ENCODE results near the gene HOXB6.
A peak's percentile ranks its signal among the peaks of the same experiment; 100 is the strongest.

HOXB6 gene

DNA sequence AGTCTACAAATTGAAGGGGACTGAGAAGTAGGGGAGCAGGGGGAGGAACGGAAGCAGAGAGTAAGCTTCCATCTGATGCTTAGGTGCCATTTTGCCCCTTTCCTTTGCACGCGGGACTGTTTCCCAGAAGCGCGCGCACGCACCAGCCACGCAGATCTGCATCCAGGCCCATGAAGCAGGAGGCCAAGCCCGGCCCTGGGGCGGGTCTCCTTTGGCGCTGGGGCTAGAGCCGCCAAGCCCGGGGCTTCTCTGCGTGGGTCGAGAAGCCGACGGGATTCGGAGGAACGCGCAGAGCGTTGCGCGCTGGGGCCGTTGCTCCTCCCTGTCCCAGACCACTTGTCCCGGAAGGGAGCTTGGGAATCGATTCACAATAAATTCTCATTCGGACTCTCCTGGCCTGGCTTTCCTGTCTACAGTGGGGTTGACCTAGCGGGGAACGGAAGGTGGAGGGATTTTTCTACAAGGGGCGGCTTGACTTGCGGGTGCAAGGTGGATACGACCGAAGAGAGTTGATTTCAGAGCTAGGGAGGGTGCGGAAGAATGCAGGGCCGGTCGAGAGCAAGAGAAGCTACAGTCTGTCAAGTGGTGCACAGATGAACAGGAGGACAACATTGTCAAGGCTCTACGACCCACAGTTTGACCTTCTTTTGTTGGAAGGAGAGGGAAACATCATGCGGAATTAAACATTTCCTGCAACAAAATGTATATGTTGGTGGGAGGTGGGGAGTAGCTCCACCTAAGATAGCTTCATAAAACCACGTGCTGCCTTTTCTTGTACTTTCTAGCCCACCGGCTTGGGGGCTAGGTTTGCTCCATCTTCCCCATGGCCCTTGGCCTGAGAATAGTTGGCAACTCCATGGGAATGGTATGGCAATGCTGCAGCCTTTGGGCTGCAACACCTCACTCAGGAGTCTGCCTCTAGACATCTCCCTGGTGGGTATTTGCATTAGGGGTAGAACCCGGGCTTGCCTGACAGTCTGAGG is 16.9 kb upstream of the HOXB6 start:
- no peak for DNase-seq

DNA sequence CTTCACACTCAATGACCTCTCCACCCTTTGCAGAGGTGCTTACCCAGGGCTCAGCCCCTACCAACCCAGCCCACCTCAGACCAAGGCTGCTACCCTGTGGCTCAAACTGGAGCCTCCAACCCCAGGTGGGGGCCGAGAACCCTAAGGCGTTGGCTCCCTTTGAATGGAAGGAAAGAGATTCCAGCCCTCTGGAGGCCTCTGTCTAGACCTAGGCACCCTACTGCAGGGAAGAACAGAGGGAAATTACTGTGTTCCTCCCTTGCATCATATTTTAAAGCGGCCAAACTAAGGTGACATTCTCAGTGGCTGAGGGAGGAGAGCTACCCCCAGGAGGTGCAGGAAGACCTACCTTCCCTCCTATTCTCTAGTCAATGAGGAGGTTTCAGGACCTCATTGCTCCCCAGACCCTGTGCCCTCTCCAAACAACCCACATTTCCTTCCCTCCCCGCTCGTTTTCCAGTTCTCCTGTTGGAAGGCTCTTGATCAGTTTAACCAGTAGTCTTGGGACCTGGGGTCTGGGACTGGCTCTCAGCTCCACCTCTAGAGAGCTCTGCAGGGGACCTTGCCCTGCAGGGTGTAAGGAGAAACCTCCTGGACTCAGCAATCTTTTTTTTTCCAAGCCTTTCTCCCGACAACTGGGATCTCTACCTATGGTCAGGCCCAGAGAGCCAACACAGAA is 15.8 kb upstream of the HOXB6 start:
- no peak for DNase-seq

DNA sequence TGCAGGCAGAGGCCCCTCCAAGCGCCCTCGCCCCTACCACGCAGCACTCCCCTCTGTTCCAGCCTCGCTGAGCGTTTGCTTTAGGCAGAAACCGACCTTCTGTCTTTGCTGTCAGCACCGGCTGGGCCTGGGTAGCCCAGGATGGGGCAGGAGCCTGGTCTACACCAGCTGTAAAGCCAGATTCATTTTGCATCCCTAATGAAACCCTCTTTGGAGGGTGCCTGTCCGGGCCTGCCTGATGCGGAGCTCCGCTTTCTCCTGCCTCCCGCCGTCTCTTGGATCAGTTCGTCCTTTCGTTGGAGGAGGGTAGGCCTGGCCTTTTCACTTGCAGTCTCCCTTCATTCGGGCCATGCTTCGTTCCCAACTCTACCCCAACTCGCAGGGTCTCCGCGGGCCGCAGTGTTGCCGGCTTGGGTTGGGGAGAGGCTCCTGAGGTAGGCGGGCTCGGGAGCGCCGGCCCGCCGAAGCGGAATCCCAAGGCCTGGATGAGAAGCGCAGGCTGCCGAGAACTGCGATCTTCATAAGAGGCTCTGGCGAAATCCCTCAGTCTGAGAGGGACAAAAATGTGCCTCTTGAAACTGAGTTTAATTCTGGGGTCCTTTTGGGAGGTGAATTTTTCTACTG is 15.2 kb upstream of the HOXB6 start:
- DNase-seq: no peak

DNA sequence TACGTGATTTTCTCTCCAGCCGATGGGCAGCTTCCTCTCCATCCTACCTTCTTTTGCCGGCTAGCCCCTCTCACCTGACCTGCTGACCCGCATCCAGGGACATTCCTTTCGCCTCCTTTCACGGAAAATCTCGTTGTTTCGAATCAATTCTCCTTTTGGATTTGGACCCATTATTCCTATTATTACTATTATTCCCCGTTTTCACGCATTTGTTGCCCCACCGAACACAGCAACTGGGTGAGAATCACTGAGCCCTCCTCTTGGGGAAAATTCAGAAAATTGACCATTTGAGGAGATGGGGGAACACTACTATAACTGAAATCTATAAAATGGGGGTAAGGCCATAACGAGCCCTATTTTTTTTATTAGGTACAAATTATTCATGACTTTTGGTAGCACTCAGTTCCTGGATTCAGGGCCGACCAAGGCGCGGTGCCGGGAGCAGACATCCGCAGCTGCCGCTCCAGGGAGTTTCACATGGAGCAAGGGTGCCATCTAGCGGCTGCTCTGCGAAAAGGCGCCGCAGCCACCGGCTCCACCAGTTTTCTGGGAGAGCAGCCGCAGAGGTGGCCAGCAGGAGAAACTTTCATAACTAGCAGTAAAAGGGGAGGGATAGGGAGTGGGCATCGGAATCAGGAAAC is 13.6 kb upstream of the HOXB6 start:
- DNase-seq: peak; percentile 63

DNA sequence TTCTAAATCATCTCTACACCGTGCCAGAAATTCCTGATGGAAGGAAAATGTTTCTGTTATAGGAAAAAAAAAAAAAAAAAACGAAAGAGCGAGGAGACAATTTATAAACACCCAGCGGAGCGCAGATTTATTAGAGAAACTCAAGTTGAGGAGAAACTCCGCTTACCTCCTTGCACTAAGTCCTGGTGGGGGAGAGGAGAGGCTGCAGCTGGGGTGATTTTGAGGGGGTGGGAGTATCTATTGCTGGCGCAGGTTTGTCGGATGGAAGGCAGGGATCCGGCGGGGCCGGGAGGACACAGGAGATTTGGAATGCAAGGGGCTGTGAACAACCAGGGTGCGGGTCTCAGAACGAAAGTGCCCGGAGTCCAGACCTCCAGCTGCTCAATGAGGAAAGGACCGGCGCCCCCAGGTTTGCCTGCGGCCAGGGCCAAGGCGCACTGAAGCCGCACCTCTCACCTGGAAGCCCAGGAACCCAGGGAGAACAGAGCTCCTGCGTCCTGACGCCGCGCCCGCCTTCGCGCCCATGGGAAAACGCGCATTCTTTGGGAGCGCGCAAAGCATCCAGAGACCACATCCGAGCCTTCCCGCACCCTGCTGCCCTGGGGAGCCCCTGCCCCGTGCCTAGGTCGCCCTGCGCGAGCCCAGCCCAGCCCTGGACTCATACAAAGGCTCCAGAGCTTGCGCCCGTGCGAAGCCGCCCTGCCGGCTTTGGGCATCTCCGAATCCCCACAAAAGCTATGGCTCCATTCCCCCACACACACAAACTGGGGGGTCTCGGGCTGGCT is 12.9 kb upstream of the HOXB6 start:
- no peak for DNase-seq

DNA sequence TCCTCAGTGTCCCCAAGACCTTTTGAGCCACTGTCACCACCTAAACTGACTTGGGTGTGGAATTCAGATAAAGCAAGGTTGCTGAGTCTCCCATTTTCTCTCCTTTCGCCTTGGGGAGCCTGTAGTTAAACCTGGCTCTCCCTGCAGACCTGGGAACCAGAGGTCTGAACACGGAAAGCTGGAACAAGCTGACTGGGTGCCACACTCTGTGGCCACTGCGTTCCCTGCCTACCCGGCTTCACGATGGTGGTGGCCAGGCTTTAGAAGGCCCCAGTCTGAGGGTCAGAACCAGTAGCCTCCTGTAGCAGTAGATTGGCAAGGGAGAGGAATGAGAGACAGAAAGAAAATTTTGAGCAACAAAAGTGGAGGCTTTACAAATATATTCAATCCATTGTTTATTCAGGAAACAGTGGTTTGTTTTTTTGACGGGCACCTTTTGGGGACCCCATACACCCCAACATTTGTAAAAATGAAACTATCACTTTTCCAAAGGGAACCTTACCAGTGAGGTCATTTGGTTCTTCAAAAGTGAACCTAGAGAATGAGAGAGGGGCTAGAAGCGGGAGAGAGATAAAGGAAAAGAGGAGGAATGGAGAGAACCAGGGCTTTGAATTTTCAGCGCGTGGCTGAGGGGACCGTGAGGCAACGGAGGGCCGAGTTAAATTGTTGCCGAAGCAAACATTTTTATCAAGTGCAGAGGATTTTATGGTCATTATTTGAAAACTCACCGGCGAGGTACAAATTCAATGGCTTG is 12.1 kb upstream of the HOXB6 start:
- DNase-seq: no peak

DNA sequence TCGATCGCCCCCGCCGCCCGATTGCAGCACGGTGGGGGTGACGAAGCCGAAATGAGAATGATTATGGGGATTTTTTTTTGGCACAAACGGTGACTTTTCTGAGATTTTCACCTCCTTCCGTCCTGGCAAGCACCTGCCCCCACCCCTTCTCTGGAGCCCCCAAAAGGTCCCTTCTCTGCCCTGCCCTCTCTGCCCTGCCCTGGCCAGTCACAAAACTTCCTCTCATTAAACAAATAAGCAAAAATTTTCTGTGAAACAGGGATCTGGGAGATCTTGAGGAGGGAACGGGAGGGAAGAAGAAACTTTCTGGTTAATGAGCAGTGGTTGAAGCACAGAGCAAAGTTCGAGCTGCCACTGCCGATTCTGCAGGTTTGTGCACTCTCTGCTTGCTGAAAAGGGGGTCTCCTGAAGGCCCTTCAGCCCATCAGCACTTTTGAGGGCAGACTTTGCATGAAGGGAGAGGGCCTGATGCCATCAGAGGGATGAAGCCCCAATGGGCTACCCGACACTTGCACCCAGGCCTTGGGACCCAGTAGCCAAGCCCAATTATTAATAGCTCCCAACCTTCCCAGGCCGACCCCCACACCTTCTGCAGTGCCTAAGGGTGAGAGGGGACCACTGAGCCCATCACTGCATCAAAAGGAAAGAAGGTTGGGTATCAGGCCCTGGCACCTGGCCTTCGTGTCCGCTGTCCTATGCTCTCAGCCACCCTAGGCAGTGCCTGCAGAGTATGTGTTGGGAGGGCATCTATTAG is 11.4 kb upstream of the HOXB6 start:
- no peak for DNase-seq

DNA sequence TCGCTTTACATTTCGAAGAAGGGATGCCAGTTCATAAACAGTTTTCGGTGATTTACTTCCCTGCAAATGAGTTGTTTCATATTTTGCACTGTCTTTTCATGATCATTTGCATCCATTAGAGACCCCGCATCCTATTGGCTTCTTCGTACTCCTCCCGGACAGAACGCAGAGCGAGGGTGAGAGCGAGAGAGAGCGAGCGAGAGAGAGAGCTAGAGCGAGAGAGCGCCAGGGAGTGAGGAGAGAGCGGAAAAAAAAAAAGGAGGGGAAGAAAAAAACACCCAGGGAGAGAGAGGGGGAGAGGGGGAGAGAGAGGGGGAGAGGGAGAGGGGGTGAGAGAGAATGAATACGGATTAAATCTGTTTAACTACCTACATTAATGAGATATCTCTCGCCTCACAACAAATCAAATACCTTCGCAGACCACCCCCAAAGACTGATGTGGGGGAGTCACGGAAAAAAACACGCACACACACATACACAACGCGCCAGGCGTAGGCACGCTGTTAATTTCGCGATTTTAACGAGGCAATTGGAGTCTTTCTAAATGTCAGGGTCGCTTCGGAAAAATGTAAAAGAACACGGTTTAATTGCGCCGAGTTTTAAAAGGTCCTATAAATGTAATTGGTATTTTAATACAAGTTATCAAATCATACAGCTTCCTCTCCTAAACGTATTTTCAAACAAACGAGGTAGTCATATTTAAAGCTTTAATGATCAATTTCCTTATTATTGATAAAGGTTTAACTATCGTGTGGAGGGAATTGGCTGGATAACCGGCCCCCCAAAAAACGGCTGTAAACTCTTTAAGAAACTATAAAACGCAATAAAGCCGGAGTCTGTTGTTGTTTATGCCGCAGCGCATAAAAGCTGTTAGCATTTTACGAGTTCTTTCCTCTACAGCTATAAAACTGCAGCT is 10.5 kb upstream of the HOXB6 start, which contains the start of gene HOXB8:
HOXB8 (minus strand) TSS at position 246 of the 916 bp plus-strand sequence. CDS start 588 bp downstream, outside the sequence.
- DNase-seq: no peak

DNA sequence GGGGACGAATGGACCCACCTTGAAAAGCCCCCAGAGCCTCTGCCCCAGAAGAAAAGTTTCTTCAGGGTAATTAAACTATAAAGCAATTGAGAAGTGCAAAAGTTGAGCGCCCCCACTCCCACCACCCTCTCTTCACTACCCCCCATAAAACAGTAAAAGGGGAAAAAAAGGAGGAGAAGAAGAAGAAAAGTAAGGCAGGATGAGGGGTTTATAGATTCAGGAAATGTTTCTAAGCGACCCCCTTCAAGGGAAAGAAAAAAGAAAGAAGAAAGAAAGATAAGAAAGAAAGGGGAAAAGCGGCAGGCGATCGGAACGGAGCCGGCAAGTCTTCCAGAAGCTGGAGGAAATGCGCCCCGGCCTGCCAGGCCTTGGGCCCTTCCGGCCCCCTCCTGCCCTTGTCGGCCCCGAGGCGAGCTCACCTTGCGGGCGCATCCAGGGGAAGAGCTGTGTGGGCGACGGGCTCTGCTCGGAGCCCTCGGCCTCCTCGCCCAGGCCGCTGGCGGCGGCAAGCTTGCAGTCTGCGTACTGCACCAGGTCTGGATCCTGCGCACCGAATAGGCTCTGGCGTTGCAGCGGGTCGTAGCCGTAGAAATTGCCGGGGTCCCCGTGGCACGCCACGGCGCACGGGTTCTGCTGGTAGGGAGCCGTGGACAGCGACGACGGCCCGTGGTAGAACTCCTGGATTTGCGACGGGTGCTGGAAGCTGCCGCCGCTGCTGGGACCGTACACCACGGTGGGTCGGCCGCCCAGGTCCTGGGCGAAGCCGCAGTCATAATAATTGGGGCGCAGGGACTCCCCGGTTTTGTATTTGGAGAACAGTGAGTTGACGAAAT is 9.3 kb upstream of the HOXB6 start:
- peak; percentile 21 for DNase-seq

DNA sequence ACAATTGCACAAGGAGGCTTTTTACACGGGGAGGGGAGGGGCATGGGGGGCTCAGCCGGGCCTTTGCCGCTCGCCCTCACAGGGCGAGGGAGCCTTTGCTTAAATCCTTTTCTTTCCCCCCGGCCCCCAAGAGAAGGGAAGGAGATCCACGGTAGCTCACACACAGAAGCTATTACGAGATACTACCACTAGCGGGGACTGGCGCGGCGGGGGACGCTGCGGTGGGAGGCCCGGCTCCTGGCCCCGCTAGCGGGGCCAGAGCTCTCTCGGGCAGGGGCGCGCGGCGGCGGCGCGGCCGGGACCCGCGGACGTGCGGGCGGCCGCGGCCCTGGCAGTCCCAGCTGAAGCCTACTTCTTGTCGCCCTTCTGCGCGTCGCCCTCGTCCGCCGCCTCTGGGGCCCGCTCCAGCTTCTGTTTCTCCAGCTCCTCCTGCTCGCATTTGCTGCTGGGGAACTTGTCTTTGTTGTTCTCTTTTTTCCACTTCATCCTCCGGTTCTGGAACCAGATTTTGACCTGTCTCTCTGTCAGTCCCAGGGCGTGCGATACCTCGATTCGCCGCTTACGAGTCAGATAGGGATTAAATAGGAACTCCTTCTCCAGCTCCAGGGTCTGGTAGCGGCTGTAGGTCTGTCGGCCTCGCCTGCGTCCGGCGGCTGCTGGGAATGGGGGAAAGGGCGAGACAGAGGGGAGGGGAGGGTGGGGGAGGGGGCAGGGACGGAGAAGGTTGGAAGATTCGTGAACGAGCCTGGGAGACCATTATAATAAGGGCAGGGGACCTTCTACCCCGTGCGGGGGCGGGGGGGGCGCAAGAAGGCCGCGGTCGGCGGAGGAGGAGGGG is 8.3 kb upstream of the HOXB6 start:
- no peak for DNase-seq

DNA sequence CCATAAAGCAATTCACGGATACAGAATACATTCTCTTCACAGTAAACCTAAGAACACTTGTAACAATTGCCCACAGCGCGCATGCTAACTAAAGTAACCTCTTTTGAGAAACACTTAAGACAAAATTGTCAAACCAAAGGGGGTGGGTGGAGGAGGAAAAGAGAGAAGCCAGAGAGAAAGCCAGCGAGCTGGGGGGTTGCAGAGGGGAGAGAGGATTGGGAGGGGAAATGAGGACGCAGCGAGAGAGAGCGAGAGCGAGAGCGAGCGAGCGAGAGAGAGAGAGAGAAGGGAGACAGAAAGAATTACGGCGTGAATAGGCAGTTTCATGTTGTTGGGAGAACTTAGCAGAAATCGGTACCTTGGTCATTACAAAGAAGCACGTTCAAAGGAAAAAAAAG is 7.7 kb upstream of the HOXB6 start:
- no peak for DNase-seq

DNA sequence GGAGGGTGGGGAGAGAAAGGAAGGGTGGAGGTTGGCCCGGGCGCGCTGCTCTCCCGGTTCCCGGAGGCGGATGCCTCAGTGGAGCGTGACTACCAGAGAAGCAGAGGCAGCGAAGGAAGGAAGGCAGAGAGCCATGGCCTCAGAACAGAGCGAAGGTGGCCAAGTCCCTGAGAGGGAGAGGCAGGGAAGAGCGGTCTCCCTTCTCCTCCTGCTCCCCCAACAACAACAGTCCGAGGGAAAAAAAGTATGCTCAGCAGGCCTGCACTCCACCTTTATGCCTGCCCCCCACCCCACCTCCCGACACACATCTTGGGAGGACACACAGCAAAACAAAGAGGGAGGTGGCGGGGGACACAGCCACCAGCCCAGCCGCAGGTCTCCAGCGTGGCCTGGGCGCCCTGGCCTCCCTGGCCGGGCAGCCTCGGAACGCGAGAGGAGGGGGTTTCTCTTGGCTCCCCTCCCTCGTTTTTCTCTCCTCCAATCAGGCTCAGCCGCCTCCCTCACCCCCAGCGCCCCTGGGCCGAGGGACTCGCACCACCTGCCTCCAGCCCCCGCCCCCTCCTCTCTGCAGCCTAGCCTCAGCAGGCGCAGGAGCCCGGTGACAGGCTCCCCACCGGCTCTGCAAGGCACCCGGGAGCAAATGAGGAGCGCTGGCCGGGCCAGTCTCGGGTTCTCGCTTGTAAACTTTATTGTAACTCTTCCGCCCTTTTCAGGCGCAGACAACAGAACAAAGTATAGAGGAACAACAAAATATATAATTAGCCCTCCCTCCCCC is 7.1 kb upstream of the HOXB6 start:
- peak; percentile 61 for DNase-seq

DNA sequence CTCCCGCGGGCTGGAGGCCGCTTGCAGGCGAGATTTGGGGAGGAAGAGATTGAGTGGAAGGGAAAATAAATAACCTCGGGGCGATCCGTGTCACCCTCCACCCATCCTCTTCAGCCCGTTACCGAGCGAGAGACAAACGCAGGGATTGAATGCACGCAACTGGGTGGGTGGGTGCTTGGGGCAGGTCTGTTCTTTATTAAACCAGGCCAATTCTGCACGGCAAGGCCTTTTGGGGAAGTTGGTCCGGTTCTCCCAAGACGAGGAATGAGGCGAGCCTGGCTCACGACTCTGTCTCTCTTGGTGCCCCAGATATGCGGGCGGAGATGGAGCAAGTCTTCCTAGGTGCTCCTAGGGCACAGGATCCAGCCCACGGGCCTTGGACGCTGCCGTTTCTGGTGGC is 6.4 kb upstream of the HOXB6 start:
- DNase-seq: no peak

DNA sequence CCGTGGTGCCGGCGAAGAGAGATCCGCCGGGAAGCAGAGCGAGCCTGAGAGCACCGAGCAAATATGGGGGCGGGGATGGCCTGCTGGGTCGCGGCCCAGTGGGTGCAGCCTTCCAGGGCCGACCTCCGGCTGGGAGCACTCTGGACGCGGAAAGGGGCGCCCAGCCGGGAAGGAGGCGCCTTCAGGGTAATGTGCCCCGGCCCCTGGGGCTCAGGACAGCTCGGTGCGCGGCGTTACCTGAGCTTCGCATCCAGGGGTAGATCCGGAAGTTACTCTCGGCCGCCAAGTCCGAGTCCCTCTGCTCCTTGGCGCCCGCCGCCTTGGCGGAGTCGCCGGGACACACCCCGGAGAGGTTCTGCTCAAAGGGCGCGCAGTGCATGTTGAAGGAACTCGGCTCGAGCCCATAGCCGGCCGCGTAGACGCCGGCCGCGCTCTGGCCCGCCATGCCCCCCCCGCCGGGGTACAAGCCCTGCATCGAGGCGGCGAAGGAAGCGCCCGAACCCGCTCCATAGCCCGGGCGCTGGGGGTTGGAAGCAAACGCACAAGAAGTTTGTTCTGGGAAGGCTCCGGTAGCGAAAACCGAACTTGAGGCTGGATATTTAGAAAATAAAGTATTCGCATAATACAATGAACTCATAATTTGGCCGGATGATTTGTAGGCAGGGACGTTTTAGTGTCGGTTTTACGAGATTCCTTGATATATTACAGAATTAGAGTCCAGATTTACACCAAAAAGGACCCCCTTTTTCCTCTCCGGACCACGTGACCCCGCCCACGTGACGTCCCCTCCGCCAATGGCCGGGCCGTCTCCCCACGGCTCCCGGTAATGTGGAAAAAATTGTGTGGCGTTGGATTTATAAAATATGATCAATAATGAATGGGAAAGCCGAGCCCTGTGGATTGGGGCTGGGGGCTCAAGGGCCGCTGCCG is 5.8 kb upstream of the HOXB6 start, which contains the start of gene HOXB7:
HOXB7 (minus strand) TSS at position 736 of the 930 bp plus-strand sequence; CDS start at position 637, 99 bp downstream.
- peak; percentile 53 for DNase-seq

DNA sequence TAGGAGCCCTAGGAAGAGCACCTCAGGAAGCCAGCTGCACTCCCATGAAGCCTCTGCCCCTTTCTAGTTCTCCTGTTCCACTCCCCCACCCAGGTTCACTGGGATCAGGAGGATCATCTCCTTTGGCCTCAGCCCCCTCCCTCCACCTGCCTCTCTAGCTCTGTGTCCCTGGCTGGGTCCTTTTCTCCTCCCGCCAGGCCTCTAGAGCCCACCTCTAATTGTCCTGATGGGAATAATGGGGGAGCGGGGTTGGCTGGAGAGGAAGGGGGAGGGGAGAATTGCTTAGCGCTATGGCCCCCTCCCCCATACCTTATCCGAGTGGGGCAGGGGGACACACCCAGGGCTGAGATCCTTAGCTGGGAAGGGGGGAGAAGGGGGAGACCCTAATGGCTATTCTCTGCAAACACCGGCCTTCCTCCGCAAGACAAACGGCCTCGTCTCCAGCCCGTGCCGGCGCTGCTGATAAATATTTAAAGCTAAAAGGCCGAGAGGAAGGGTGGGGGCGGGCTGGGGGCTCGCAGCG is 5.0 kb upstream of the HOXB6 start:
- DNase-seq: no peak

Data from NCI-H1105 (cell line).